Dermis blood vessel endothelial cell (primary cell): Measurements from ENCODE around the gene MDH2. TPM values are rescaled to one million over a fixed set of nuclear protein-coding genes. Genes with fewer than 3 reads are reported as not detected.
"Not testable (repeated sequence)": the region's sequence is repeated elsewhere in the genome, so short reads cannot be mapped to it uniquely, and the experiment has no call there.

Experiments
- DNase-seq: peaks from one replicate; pipeline ENCODE4 v3.0.0; 2010
- total RNA-seq: library from RNA; depleted of rRNA; stranded (reverse); fragments of >200 nt; gene quantifications from 2 replicates; pipeline ENCODE4 v1.2.3, GENCODE V29; 2014

MDH2 gene
- total RNA-seq, 1 donor from 2014 or later = 34.0 TPM

DNA sequence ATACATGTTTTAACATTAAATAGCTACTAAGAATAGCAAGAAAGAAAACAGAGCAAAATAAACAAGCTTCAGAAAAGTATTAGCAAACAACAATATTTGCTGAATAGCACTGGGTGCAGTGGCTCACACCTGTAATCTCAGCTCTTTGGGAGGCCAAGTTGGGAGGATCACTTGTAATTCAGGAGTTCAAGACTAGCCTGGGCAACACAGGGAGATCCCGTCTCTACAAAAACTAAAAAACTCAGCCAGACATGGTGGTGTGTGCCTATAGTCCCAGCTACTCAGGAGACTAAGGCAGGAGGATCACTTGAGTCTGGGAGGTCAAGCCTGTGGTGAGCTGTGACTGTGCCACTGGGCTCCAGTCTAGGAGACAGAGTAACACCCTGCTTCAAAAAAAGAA lies 66.8 kb downstream of the MDH2 start:
- DNase-seq = not testable (repeated sequence)

Other genes starting within 250 kb of the MDH2 start
- not detected in 2 replicates for gene CCL24, start 234.3 kb upstream of the MDH2 start, total RNA-seq
- gene RHBDD2, start 169.1 kb upstream of the MDH2 start, total RNA-seq = 15.3 and 18.1 TPM in 2 replicates
- 87.0 and 102 TPM in 2 replicates for gene POR, start 133.0 kb upstream of the MDH2 start, total RNA-seq
- 43.4 and 47.8 TPM in 2 replicates for gene TMEM120A, start 53.5 kb upstream of the MDH2 start, total RNA-seq
- gene STYXL1, start 106 bp upstream of the MDH2 start, total RNA-seq = 28.1 and 38.3 TPM in 2 replicates
- 2.0 and 2.2 TPM in 2 replicates for gene SRRM3, start 153.8 kb downstream of the MDH2 start, total RNA-seq